GM23338 (cell line): ENCODE measurements around the gene TMEM119. TPM values are rescaled to one million over a fixed set of nuclear protein-coding genes. Genes with fewer than 3 reads are reported as not detected.

Experiments used
- ATAC-seq: fragments of 200-7000 bp; cut with Tn5 transposase; 3 replicates; pipeline ENCODE4 v1.9.1; 2020
- DNase-seq: peaks from one replicate; pipeline ENCODE4 v3.0.0-alpha.2; 2015; ENCODE audit warnings: low spot score
- H2AFZ ChIP-seq: fragments of 200-600 bp; sonication (generic); 2 replicates; pipeline ENCODE4 v1.8.0; 2016; ENCODE audit warnings: antibody characterized with exemption, mild to moderate bottlenecking, moderate library complexity
- H3F3A ChIP-seq: fragments of 200-600 bp; sonication (generic); replicated peaks from 2 replicates; pipeline ENCODE4 v1.8.0; 2017; ENCODE audit warnings: antibody characterized with exemption, mixed run types, low read depth
- H3K27ac ChIP-seq: fragments of 200-600 bp; sonication (generic); 2 replicates; pipeline ENCODE4 v1.6.1; 2016; ENCODE audit warnings: low read depth
- H3K27me3 ChIP-seq: fragments of 200-600 bp; sonication (generic); 2 replicates; pipeline ENCODE4 v1.8.0; 2016; ENCODE audit warnings: mild to moderate bottlenecking, mixed run types, moderate library complexity; ENCODE audit not compliant: insufficient read depth
- H3K36me3 ChIP-seq: fragments of 200-600 bp; sonication (generic); 2 replicates; pipeline ENCODE4 v1.8.0; 2016; ENCODE audit warnings: mild to moderate bottlenecking; ENCODE audit not compliant: insufficient read depth
- H3K4me1 ChIP-seq: fragments of 200-600 bp; sonication (generic); 2 replicates; pipeline ENCODE4 v1.8.0; 2016; ENCODE audit warnings: mild to moderate bottlenecking, moderate library complexity; ENCODE audit not compliant: insufficient read depth
- H3K4me2 ChIP-seq: fragments of 200-600 bp; sonication (generic); 2 replicates; pipeline ENCODE4 v1.7.1; 2017; ENCODE audit warnings: mixed run types
- H3K4me3 ChIP-seq: fragments of 200-600 bp; sonication (generic); 2 replicates; pipeline ENCODE4 v1.6.1; 2016; ENCODE audit warnings: mixed run types
- H3K79me2 ChIP-seq: fragments of 200-600 bp; sonication (generic); replicated peaks from 2 replicates; pipeline ENCODE4 v1.8.0; 2017; ENCODE audit warnings: mild to moderate bottlenecking; ENCODE audit not compliant: insufficient read depth
- H3K9me2 ChIP-seq: fragments of 200-600 bp; sonication (generic); 2 replicates; pipeline ENCODE4 v1.8.0; 2017; ENCODE audit not compliant: insufficient read depth
- H4K20me1 ChIP-seq: fragments of 200-600 bp; sonication (generic); replicated peaks from 2 replicates; pipeline ENCODE4 v1.8.0; 2017; ENCODE audit warnings: mild to moderate bottlenecking; ENCODE audit not compliant: insufficient read depth
- H3K27ac Mint-ChIP-seq: 2 replicates; pipeline ENCODE4 v1.8.0; 2020; ENCODE audit warnings: inconsistent platforms, mild to moderate bottlenecking, moderate library complexity, mixed read lengths
- H3K27me3 Mint-ChIP-seq: 3 replicates; pipeline ENCODE4 v1.8.0; 2022; ENCODE audit warnings: low read depth, mild to moderate bottlenecking, moderate library complexity, mixed read lengths, inconsistent platforms; ENCODE audit not compliant: insufficient read depth, poor library complexity
- H3K36me3 Mint-ChIP-seq: 3 replicates; pipeline ENCODE4 v1.8.0; 2021; ENCODE audit warnings: low read depth, mild to moderate bottlenecking, inconsistent platforms, moderate library complexity, mixed read lengths
- H3K4me1 Mint-ChIP-seq: 3 replicates; pipeline ENCODE4 v1.8.0; 2020; ENCODE audit warnings: mild to moderate bottlenecking, inconsistent platforms, mixed read lengths
- H3K4me3 Mint-ChIP-seq: 3 replicates; pipeline ENCODE4 v1.8.0; 2021; ENCODE audit warnings: moderate library complexity, mild to moderate bottlenecking, inconsistent platforms, mixed read lengths
- H3K9me3 Mint-ChIP-seq: 3 replicates; pipeline ENCODE4 v1.8.0; 2020; ENCODE audit warnings: moderate library complexity, mild to moderate bottlenecking, inconsistent platforms, mixed read lengths
- CREB1 ChIP-seq: fragments of 250-450 bp; sonication (Bioruptor Pico); IDR thresholded peaks from 2 replicates; pipeline ENCODE4 v1.5.0; 2020; ENCODE audit warnings: low read depth, mild to moderate bottlenecking, moderate library complexity
- CTCF ChIP-seq, 2 experiments: fragments of 200-600 bp in 1 of 2; sonication (generic) in 1 of 2; conservative IDR thresholded peaks; 2 replicates each; pipeline versions ENCODE4 v1.5.1 to v1.6.1; 2016 to 2017; ENCODE audit warnings: antibody characterized with exemption in 2 of 2, low read depth in 2 of 2, mild to moderate bottlenecking in 2 of 2, moderate library complexity in 1 of 2
- ETS1 ChIP-seq: IDR thresholded peaks from 2 replicates; pipeline ENCODE4 v1.6.1; 2016; ENCODE audit warnings: antibody characterized with exemption
- EZH2 ChIP-seq: fragments of 200-600 bp; sonication (generic); IDR thresholded peaks from one replicate; pipeline ENCODE4 v1.8.0; 2017; ENCODE audit warnings: antibody characterized with exemption, mild to moderate bottlenecking, low read depth; ENCODE audit not compliant: unreplicated experiment
- NANOG ChIP-seq: IDR thresholded peaks from 2 replicates; pipeline ENCODE4 v1.6.1; 2016; ENCODE audit warnings: antibody characterized with exemption, borderline replicate concordance
- REST ChIP-seq: IDR thresholded peaks from one replicate; pipeline ENCODE4 v1.6.1; 2018; ENCODE audit warnings: antibody characterized with exemption; ENCODE audit not compliant: unreplicated experiment
- STAT1 ChIP-seq: IDR thresholded peaks from one replicate; pipeline ENCODE4 v1.6.1; 2016; ENCODE audit warnings: antibody characterized with exemption; ENCODE audit not compliant: unreplicated experiment
- ZNF114 ChIP-seq: fragments of 250-450 bp; sonication (Bioruptor Pico); IDR thresholded peaks from 2 replicates; pipeline ENCODE4 v1.5.0; 2020; ENCODE audit warnings: mild to moderate bottlenecking, moderate library complexity
- ZNF331 ChIP-seq: fragments of 250-450 bp; sonication (Bioruptor Pico); IDR thresholded peaks from 2 replicates; pipeline ENCODE4 v1.5.0; 2020; ENCODE audit warnings: low read depth, mild to moderate bottlenecking, moderate library complexity
- polyA plus RNA-seq: library from polyadenylated mRNA; unstranded; fragments of >200 nt; fragmentation: Nextera tagmentation; extraction: Ambion mirVana; gene quantifications from 2 replicates; pipeline ENCODE4 v1.2.1, GENCODE V29; 2016
- total RNA-seq: library from RNA; depleted of rRNA; stranded (reverse); fragments of >200 nt; shearing (Covaris generic); gene quantifications from 2 replicates; pipeline ENCODE4 v1.2.3, GENCODE V29; 2014

Gene TMEM119
- total and polyA plus RNA-seq, 2 experiments from 2014 or later: 0.06 to 0.07 TPM

GRCh38 chr12:108605000-108605689 is 7.3 kb upstream of the TMEM119 start (continued):
- TF ChIP-seq ZNF114 (CRISPR knock-in tag) (no peak), ETS1 (no peak), EZH2 (no peak), CTCF (conservative IDR thresholded peaks at IDR 0.05; ENCODE audit: low read depth in 2 of 2) (no peak), ZNF331 (CRISPR knock-in tag) (no peak)

GRCh38 chr12:108604208-108604941 is 6.5 kb upstream of the TMEM119 start:
- ATAC-seq (peak; percentile 32), DNase-seq (no peak)
- H3K27ac ChIP-seq: no peak overlapping the region
- Mint-ChIP-seq H3K27me3 (peaks cover 8% of the 10 kb centered on the region), H3K9me3 (no peaks in the 10 kb centered on the region), H3K27ac (no peak overlapping the region), H3K4me1 (peaks cover 18% of the 10 kb centered on the region), H3K4me3 (no peak overlapping the region), H3K36me3 (no peaks in the 10 kb centered on the region)
- H3K4me3 ChIP-seq: no peak overlapping the region
- H3K79me2 ChIP-seq: no peaks in the 10 kb centered on the region
- H3K4me2 ChIP-seq: no peak overlapping the region
- H3K9me2 ChIP-seq: no peaks in the 10 kb centered on the region
- no peaks in the 10 kb centered on the region for H4K20me1 ChIP-seq
- H3F3A ChIP-seq: 0 out of 2 replicates have a peak, but pooled peaks cover 6% of the 10 kb centered on the region
- no peaks in the 10 kb centered on the region for H3K27me3 ChIP-seq
- H3K4me1 ChIP-seq: no peaks in the 10 kb centered on the region; the same call in 1 of the 2 replicates
- H3K36me3 ChIP-seq: no peaks in the 10 kb centered on the region
- H2AFZ ChIP-seq: 0 out of 2 replicates have a peak overlapping the region, but pooled peaks have one; percentile 59
- TF ChIP-seq CREB1 (CRISPR knock-in tag) (no peak), CTCF (conservative IDR thresholded peaks at IDR 0.05; ENCODE audit: low read depth in 2 of 2) (no peak), NANOG (no peak), STAT1 (no peak), ZNF331 (CRISPR knock-in tag) (no peak), ZNF114 (CRISPR knock-in tag) (no peak), REST (no peak), ETS1 (no peak)
